ENCODE measurements around the gene LMBR1L.

- TF ChIP-seq POLR2AphosphoS2 (IDR thresholded peaks at IDR 0.05; ENCODE audit: low read depth, low read length) (no peak; the same call in 1 of the 2 replicates), REST (IDR thresholded peaks at IDR 0.05; ENCODE audit: low read depth, low read length) (no peak), YBX1 (IDR thresholded peaks at IDR 0.05) (no peak), ZNF687 (IDR thresholded peaks at IDR 0.05) (no peak), EZH2 (IDR thresholded peaks at IDR 0.05; ENCODE audit: borderline replicate concordance, control insufficient read depth, low read depth, low read length) (no peak), GATAD2B (conservative IDR thresholded peaks at IDR 0.05; ENCODE audit: low read depth) (no peak), ZNF592 (IDR thresholded peaks at IDR 0.05) (no peak), ZBTB33 (IDR thresholded peaks at IDR 0.05) (no peak)
- TF ChIP-seq, protein P1, sequence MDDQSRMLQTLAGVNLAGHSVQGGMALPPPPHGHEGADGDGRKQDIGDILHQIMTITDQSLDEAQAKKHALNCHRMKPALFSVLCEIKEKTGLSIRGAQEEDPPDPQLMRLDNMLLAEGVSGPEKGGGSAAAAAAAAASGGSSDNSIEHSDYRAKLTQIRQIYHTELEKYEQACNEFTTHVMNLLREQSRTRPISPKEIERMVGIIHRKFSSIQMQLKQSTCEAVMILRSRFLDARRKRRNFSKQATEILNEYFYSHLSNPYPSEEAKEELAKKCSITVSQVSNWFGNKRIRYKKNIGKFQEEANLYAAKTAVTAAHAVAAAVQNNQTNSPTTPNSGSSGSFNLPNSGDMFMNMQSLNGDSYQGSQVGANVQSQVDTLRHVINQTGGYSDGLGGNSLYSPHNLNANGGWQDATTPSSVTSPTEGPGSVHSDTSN (IDR thresholded peaks at IDR 0.05; ENCODE audit: insufficient replicate concordance, low read depth, low read length): no peak
- TF ChIP-seq, protein P2, sequence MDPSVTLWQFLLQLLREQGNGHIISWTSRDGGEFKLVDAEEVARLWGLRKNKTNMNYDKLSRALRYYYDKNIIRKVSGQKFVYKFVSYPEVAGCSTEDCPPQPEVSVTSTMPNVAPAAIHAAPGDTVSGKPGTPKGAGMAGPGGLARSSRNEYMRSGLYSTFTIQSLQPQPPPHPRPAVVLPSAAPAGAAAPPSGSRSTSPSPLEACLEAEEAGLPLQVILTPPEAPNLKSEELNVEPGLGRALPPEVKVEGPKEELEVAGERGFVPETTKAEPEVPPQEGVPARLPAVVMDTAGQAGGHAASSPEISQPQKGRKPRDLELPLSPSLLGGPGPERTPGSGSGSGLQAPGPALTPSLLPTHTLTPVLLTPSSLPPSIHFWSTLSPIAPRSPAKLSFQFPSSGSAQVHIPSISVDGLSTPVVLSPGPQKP (IDR thresholded peaks at IDR 0.05; ENCODE audit: low read depth, low read length): no peak
Measured at GRCh38 chr12:49050507-49051372, 59.9 kb downstream of the LMBR1L start.

Data from GM12878 (cell line).